K562 (cell line): Measurements from ENCODE around the gene CDKN2C. TPM values are rescaled to one million over a fixed set of nuclear protein-coding genes. Genes with fewer than 3 reads are reported as not detected.

Experiments used
- ATAC-seq: fragments of 200-7000 bp; cut with Tn5 transposase; 3 replicates; pipeline ENCODE4 v1.9.1; 2020; ENCODE audit warnings: moderate library complexity
- BruUV-seq: library from RNA; stranded (reverse); fragments of 400-500 nt; replicated peaks from 2 replicates; lab custom pipeline; 2021; lab: Mats Ljungman, UMichigan
- CTCF ChIA-PET: fragments of 300-600 bp; formaldehyde crosslinking; extraction: SDS; loops from one replicate; lab custom pipeline; 2021; ENCODE audit warnings: low intra/inter-chr PET ratio; lab: Yijun Ruan, JAX
- POLR2A ChIA-PET: fragments of 300-600, 350-650 bp; sonication (Branson Sonifier 250); formaldehyde crosslinking; extraction: SDS; loops from one replicate; lab custom pipeline; 2021; ENCODE audit warnings: antibody characterized with exemption, inconsistent platforms; lab: Yijun Ruan, JAX
- DNase-seq, 4 experiments: peaks; one replicate each; pipeline versions ENCODE4 v3.0.0 to v3.0.0-alpha.2; 2011 to 2018; ENCODE audit warnings: low spot score in 3 of 4, mixed read lengths in 3 of 4; ENCODE audit errors: extremely low read depth in 1 of 4
- FAIRE-seq: peaks from 2 replicates; lab custom pipeline; 2011; peaks lifted over from hg19 to GRCh38; lab: Jason Lieb, UNC
- H2AFZ ChIP-seq: 2 replicates; pipeline ENCODE4 v1.6.0; 2011; ENCODE audit warnings: low read depth, low read length, control low read depth, inconsistent platforms
- H3K27ac ChIP-seq: fragments of 200-600 bp; 3 replicates; pipeline ENCODE4 v1.8.0; 2011; ENCODE audit warnings: low read depth, mild to moderate bottlenecking, control low read depth, inconsistent platforms, low read length, moderate library complexity, mixed read lengths; ENCODE audit errors: extremely low read depth
- H3K27me3 ChIP-seq, 2 experiments: fragments of 300-600 bp in 1 of 2; 2 replicates in 1 of 2; 3 replicates in 1 of 2; pipeline versions ENCODE4 v1.6.0 to v1.8.0; 2011; ENCODE audit warnings: inconsistent platforms in 2 of 2, low read length in 2 of 2, mild to moderate bottlenecking in 1 of 2, mixed read lengths in 1 of 2, moderate library complexity in 1 of 2; ENCODE audit not compliant: control insufficient read depth in 2 of 2, insufficient read depth in 2 of 2
- H3K36me3 ChIP-seq: fragments of 300-600 bp; 3 replicates; pipeline ENCODE4 v1.8.0; 2011; ENCODE audit warnings: mild to moderate bottlenecking, low read length, inconsistent platforms; ENCODE audit not compliant: control insufficient read depth, insufficient read depth
- H3K4me1 ChIP-seq, 2 experiments: fragments of 200-600 bp in 1 of 2; replicated peaks in 1 of 2; 2 replicates in 1 of 2; 3 replicates in 1 of 2; pipeline versions ENCODE4 v1.5.1 to v1.8.0; 2011; ENCODE audit warnings: inconsistent platforms in 2 of 2, low read length in 2 of 2, mild to moderate bottlenecking in 1 of 2, mixed read lengths in 1 of 2, moderate library complexity in 1 of 2; ENCODE audit not compliant: control insufficient read depth in 2 of 2, insufficient read depth in 2 of 2
- H3K4me2 ChIP-seq: 2 replicates; pipeline ENCODE4 v1.6.1; 2011; ENCODE audit warnings: low read length, control low read depth, inconsistent platforms, mixed read lengths; ENCODE audit not compliant: insufficient read depth
- H3K4me3 ChIP-seq: fragments of 200-600 bp; sonication (generic), shearing (Covaris generic); 2 replicates; pipeline ENCODE4 v1.5.1; 2016; ENCODE audit warnings: control low read depth, inconsistent platforms
- H3K79me2 ChIP-seq: fragments of 200-600 bp; 3 replicates; pipeline ENCODE4 v1.8.0; 2011; ENCODE audit warnings: low read length, inconsistent platforms; ENCODE audit not compliant: control insufficient read depth, insufficient read depth
- H3K9ac ChIP-seq, 2 experiments: 2 replicates each; pipeline versions ENCODE4 v1.6.0 to v1.6.1; 2011; ENCODE audit warnings: low read depth in 2 of 2, low read length in 2 of 2, control low read depth in 1 of 2, inconsistent platforms in 1 of 2, mild to moderate bottlenecking in 1 of 2, mixed read lengths in 1 of 2; ENCODE audit not compliant: insufficient read depth in 1 of 2
- H3K9me1 ChIP-seq: one replicate; pipeline ENCODE4 v1.6.0; 2011; ENCODE audit warnings: inconsistent platforms, mild to moderate bottlenecking, low read length, moderate library complexity; ENCODE audit not compliant: control insufficient read depth, insufficient read depth
- H3K9me3 ChIP-seq: replicated peaks from 2 replicates; pipeline ENCODE4 v1.5.1; 2011; ENCODE audit warnings: low read depth, low read length, inconsistent platforms; ENCODE audit not compliant: control insufficient read depth, insufficient read depth
- H4K20me1 ChIP-seq: replicated peaks from 2 replicates; pipeline ENCODE4 v1.6.1; 2011; ENCODE audit warnings: low read length, inconsistent platforms, mixed read lengths; ENCODE audit not compliant: control insufficient read depth, insufficient read depth
- BRCA1 ChIP-seq, 2 experiments: fragments of 450-650 bp in 1 of 2; sonication (generic) in 1 of 2; formaldehyde crosslinking in 1 of 2; IDR thresholded peaks; 2 replicates each; pipeline versions ENCODE4 v1.5.0 to v1.6.1; 2017 to 2020; ENCODE audit warnings: mild to moderate bottlenecking in 1 of 2, missing genetic modification reagents in 1 of 2
- ETV5 ChIP-seq: sonication (generic); formaldehyde crosslinking; IDR thresholded peaks from 2 replicates; pipeline ENCODE4 v1.4.0; 2020; ENCODE audit warnings: low read depth, mild to moderate bottlenecking, missing genetic modification reagents
- JUN ChIP-seq, 2 experiments: sonication (generic) in 1 of 2; formaldehyde crosslinking in 1 of 2; IDR thresholded peaks; 2 replicates each; pipeline versions ENCODE4 v1.6.1 to v1.8.0; 2012 to 2022; ENCODE audit warnings: borderline replicate concordance in 2 of 2, mild to moderate bottlenecking in 2 of 2, improper control_type of control experiment in 1 of 2, low read depth in 1 of 2, low read length in 1 of 2, missing genetic modification reagents in 1 of 2
- NR4A1 ChIP-seq, 2 experiments: fragments of 250-450 bp in 1 of 2; fragments of 450-650 bp in 1 of 2; sonication (Bioruptor Pico) in 1 of 2; IDR thresholded peaks; 2 replicates each; pipeline versions ENCODE4 v1.4.0 to v1.6.1; 2016 to 2020; ENCODE audit warnings: mild to moderate bottlenecking in 2 of 2, missing compliant biosample characterization in 1 of 2, missing genetic modification characterization in 1 of 2, moderate library complexity in 1 of 2
- SAP30 ChIP-seq: fragments of 200-600 bp; sonication (generic); IDR thresholded peaks from 2 replicates; pipeline ENCODE4 v1.6.1; 2012; ENCODE audit warnings: borderline replicate concordance, low read depth, mild to moderate bottlenecking, moderate library complexity, low read length, control low read depth, inconsistent platforms; ENCODE audit not compliant: insufficient read depth, poor library complexity, severe bottlenecking
- SREBF1 ChIP-seq: fragments of 150-350 bp; IDR thresholded peaks from 2 replicates; pipeline ENCODE4 v1.6.1; 2014; ENCODE audit warnings: antibody characterized with exemption, low read depth, low read length, borderline replicate concordance
- ZC3H8 ChIP-seq: fragments of 450-650 bp; IDR thresholded peaks from 2 replicates; pipeline ENCODE4 v1.6.1; 2017
- ZEB2 ChIP-seq: fragments of 450-650 bp; IDR thresholded peaks from 2 replicates; pipeline ENCODE4 v1.6.1; 2016
- ZNF644 ChIP-seq: fragments of 200-800 bp; sonication (Bioruptor generic); IDR thresholded peaks from 2 replicates; pipeline ENCODE4 v1.6.1; 2016; ENCODE audit warnings: low read depth, missing genetic modification characterization, missing compliant biosample characterization
- WGBS: fragments of 100-300 bp; shearing (Covaris generic); methylation state at CpG from one replicate; pipeline ENCODE4 v1.1.6; 2016; ENCODE audit warnings: low coverage, mixed read lengths; ENCODE audit not compliant: insufficient coverage; ENCODE audit errors: missing lambda C conversion rate; 5-methylcytosine and 5-hydroxymethylcytosine counted together
- in situ Hi-C: fragments of 300-500 bp; cut with MboI; formaldehyde crosslinking; loops from 4 replicates; pipeline ENCODE4 v1.15.0; 2018; ENCODE audit warnings: inconsistent platforms, mixed read lengths
- intact Hi-C: fragments of 100-400 bp; cut with micrococcal nuclease; formaldehyde crosslinking; loops from 2 replicates; pipeline ENCODE4 v1.14.2; 2022
- polyA plus RNA-seq, 8 experiments: library from polyadenylated mRNA; depleted of rRNA in 4 of 8; stranded (reverse) in 5 of 8; unstranded in 3 of 8; fragments of >200 nt; fragmentation: Nextera tagmentation in 2 of 8; fragmentation: Illumina TruSeq in 1 of 8; extraction: Ambion mirVana in 2 of 8; extraction: Trizol in 1 of 8; gene quantifications; 2 replicates each; pipeline versions ENCODE4 v1.2.1 to v1.2.3, GENCODE V29; 2011 to 2014; ENCODE audit warnings: inconsistent platforms in 1 of 8, missing spikeins in 1 of 8
- total RNA-seq, 7 experiments: library from RNA; depleted of rRNA in 6 of 7; stranded (reverse); fragments of >200 nt in 6 of 7; fragmentation: Illumina TruSeq in 2 of 7; extraction: Trizol in 2 of 7; gene quantifications; 2 replicates each; pipeline versions ENCODE4 v1.2.1 to v1.2.3, GENCODE V29; 2011 to 2021; ENCODE audit warnings: low replicate concordance in 1 of 7
- TF ChIP-seq, protein P1 (sequence below): fragments of 250-450 bp; sonication (Bioruptor Pico); IDR thresholded peaks from 2 replicates; pipeline ENCODE4 v1.5.0; 2021
- TF ChIP-seq, protein P2 (sequence below): fragments of 450-650 bp; IDR thresholded peaks from 2 replicates; pipeline ENCODE4 v1.6.1; 2016; ENCODE audit warnings: missing biosample characterization, missing genetic modification characterization
- TF ChIP-seq, protein P3 (sequence below): sonication (generic); formaldehyde crosslinking; IDR thresholded peaks from 2 replicates; pipeline ENCODE4 v1.8.0; 2022; ENCODE audit warnings: mild to moderate bottlenecking, missing genetic modification reagents

CDKN2C gene
- total and polyA plus RNA-seq, 9 of the 15 experiments (the other 6 are each of a cell fraction or from before 2014, with no cell fraction given) = 11.9 to 74.3 (median 45.9) TPM

DNA sequence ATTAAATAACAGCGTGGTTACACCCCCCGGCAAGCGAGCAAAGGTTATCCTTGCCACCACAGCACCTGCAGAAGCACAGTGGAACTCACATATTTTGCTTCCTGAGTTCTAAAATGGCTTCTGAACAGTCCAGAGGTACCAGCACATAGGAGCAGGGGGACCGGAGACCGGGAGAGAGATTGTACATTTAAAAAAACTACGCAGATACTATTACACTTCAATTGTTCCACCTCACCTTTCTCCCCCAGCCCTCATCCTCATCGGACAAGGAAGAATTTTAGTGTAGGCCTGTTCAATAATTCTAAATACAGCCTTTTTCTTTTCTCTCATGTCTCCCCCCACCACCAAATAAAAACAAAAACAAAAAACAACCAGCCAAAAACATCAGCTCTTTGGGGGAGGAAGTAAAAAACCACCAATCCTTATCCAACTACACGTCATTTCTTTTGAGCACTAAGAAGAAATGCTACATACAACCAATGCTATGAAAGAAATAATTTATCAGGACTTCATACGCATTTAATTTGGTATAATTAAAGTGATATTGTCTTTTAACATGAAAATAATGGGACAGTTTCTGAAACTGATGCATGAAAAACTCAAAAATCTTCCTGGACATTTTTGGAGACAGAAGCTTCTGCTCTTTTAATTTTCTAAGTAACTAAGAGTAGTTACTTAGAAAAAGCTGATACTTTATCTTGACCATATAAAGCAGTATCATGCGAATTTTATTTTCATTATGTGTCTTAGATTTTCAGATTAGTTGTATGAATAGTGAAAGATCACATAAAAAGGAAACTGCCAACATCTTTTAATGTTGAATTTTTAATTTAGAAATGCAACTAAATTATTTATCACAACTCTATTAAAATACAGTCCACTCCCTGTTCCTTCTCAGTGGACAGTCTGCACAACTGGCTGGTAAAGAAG lies 9.1 kb downstream of the CDKN2C start:
- POLR2A ChIA-PET = interaction anchor here (0.7 to 4.7 kb wide), 9 partner anchors 8 to 358 kb away, joined by 3 to 65 read pairs (median 4); partner anchors contain the start of genes CDKN2C and FAF1
- BruUV-seq = TSS peak; percentile 36
- H3K27me3 ChIP-seq = no peaks in the 10 kb centered on the region
- H3K9me3 ChIP-seq = no peaks in the 10 kb centered on the region
- peaks cover 13 to 14% of the 10 kb centered on the region in 2 experiments for H3K4me1 ChIP-seq
- H2AFZ ChIP-seq = peak overlapping the region; percentile 77
- H3K79me2 ChIP-seq = peaks cover 76% of the 10 kb centered on the region
- H3K9me1 ChIP-seq = no peaks in the 10 kb centered on the region
- in situ Hi-C loops = no loop called here
- H4K20me1 ChIP-seq = no peaks in the 10 kb centered on the region
- H3K9ac ChIP-seq = peak overlapping the region; percentile 91 to 95
- CTCF ChIA-PET = no interaction called here
- H3K27ac ChIP-seq = peak overlapping the region; percentile 96
- H3K4me3 ChIP-seq = peak overlapping the region; percentile 67
- FAIRE-seq = peak; percentile 76
- peak overlapping the region; percentile 92 for H3K4me2 ChIP-seq
- 0% methylated on average over 10 of the region's 10 CpGs for WGBS
- peak; percentile 45 for ATAC-seq
- DNase-seq = peak; percentile 28 to 80 (median 56)
- peaks cover 9% of the 10 kb centered on the region; the same call in 1 of the 3 replicates for H3K36me3 ChIP-seq
- intact Hi-C loops = loop anchor here (1.0 to 10.0 kb wide), 3 partner anchors 11 to 756 kb away; no protein-coding TSS in a partner anchor
- TF ChIP-seq, protein P1, sequence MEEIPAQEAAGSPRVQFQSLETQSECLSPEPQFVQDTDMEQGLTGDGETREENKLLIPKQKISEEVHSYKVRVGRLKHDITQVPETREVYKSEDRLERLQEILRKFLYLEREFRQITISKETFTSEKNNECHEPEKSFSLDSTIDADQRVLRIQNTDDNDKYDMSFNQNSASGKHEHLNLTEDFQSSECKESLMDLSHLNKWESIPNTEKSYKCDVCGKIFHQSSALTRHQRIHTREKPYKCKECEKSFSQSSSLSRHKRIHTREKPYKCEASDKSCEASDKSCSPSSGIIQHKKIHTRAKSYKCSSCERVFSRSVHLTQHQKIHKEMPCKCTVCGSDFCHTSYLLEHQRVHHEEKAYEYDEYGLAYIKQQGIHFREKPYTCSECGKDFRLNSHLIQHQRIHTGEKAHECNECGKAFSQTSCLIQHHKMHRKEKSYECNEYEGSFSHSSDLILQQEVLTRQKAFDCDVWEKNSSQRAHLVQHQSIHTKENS (CRISPR knock-in tag) = no peak
- TF ChIP-seq SREBF1 (no peak), JUN (IDR thresholded peaks at IDR 0.05; ENCODE audit: borderline replicate concordance, low read depth, low read length) (no peak), JUN (CRISPR knock-in tag; IDR thresholded peaks at IDR 0.05; ENCODE audit: borderline replicate concordance) (no peak), ETV5 (no peak), ZC3H8 (no peak), ZNF644 (tag) (peak; percentile 71; the same call in 1 of the 2 replicates), NR4A1 (CRISPR knock-in tag; IDR thresholded peaks at IDR 0.05) (no peak), NR4A1 (tag; IDR thresholded peaks at IDR 0.05) (peak; percentile 19; the same call in 1 of the 2 replicates), SAP30 (no peak), BRCA1 (IDR thresholded peaks at IDR 0.05) (no peak), BRCA1 (CRISPR knock-in tag; IDR thresholded peaks at IDR 0.05) (no peak), ZEB2 (no peak)
- TF ChIP-seq, protein P2, sequence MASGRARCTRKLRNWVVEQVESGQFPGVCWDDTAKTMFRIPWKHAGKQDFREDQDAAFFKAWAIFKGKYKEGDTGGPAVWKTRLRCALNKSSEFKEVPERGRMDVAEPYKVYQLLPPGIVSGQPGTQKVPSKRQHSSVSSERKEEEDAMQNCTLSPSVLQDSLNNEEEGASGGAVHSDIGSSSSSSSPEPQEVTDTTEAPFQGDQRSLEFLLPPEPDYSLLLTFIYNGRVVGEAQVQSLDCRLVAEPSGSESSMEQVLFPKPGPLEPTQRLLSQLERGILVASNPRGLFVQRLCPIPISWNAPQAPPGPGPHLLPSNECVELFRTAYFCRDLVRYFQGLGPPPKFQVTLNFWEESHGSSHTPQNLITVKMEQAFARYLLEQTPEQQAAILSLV = no peak
- TF ChIP-seq, protein P3, sequence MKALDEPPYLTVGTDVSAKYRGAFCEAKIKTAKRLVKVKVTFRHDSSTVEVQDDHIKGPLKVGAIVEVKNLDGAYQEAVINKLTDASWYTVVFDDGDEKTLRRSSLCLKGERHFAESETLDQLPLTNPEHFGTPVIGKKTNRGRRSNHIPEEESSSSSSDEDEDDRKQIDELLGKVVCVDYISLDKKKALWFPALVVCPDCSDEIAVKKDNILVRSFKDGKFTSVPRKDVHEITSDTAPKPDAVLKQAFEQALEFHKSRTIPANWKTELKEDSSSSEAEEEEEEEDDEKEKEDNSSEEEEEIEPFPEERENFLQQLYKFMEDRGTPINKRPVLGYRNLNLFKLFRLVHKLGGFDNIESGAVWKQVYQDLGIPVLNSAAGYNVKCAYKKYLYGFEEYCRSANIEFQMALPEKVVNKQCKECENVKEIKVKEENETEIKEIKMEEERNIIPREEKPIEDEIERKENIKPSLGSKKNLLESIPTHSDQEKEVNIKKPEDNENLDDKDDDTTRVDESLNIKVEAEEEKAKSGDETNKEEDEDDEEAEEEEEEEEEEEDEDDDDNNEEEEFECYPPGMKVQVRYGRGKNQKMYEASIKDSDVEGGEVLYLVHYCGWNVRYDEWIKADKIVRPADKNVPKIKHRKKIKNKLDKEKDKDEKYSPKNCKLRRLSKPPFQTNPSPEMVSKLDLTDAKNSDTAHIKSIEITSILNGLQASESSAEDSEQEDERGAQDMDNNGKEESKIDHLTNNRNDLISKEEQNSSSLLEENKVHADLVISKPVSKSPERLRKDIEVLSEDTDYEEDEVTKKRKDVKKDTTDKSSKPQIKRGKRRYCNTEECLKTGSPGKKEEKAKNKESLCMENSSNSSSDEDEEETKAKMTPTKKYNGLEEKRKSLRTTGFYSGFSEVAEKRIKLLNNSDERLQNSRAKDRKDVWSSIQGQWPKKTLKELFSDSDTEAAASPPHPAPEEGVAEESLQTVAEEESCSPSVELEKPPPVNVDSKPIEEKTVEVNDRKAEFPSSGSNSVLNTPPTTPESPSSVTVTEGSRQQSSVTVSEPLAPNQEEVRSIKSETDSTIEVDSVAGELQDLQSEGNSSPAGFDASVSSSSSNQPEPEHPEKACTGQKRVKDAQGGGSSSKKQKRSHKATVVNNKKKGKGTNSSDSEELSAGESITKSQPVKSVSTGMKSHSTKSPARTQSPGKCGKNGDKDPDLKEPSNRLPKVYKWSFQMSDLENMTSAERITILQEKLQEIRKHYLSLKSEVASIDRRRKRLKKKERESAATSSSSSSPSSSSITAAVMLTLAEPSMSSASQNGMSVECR (CRISPR knock-in tag) = no peak
